HFFc6 (cell line): ENCODE results near the gene FRS2. TPM values are rescaled to one million over a fixed set of nuclear protein-coding genes. Genes with fewer than 3 reads are reported as not detected.
"Not testable (repeated sequence)": the region's sequence is repeated elsewhere in the genome, so short reads cannot be mapped to it uniquely, and the experiment has no call there.

Experiments
- DNase-seq: peaks from one replicate; pipeline ENCODE4 v3.0.0-alpha.2; 2018
- H3K27ac Mint-ChIP-seq: 2 replicates; pipeline ENCODE4 v1.8.0; 2020; ENCODE audit warnings: mild to moderate bottlenecking, mixed read lengths
- H3K27me3 Mint-ChIP-seq: 2 replicates; pipeline ENCODE4 v1.8.0; 2021; ENCODE audit warnings: mild to moderate bottlenecking, moderate library complexity, mixed read lengths; ENCODE audit not compliant: insufficient read depth
- H3K36me3 Mint-ChIP-seq: 2 replicates; pipeline ENCODE4 v1.8.0; 2021; ENCODE audit warnings: low read depth, mixed read lengths
- H3K4me1 Mint-ChIP-seq: 2 replicates; pipeline ENCODE4 v1.8.0; 2020; ENCODE audit warnings: low read depth, mixed read lengths
- H3K4me3 Mint-ChIP-seq: 2 replicates; pipeline ENCODE4 v1.8.0; 2020; ENCODE audit warnings: mild to moderate bottlenecking, moderate library complexity, mixed read lengths
- H3K9me3 Mint-ChIP-seq: 2 replicates; pipeline ENCODE4 v1.8.0; 2020; ENCODE audit warnings: mild to moderate bottlenecking, mixed read lengths
- total RNA-seq, 6 experiments: library from RNA; stranded (reverse); fragmentation: NEBNext Ultra II Directional; extraction: Animal tissue kit (Norgen Biotek cat#: 25700); gene quantifications; 2 replicates in 1 of 6; 3 replicates in 5 of 6; pipeline ENCODE4 v1.2.3, GENCODE V29; 2021
- TF ChIP-seq, protein P1 (sequence below): fragments of 200-600 bp; sonication (generic); IDR thresholded peaks from 2 replicates; pipeline ENCODE4 v1.5.0; 2021; ENCODE audit warnings: antibody characterized with exemption, mild to moderate bottlenecking

FRS2 gene
- total RNA-seq, 6 experiments from 2014 or later, result 26.5 to 35.8 (median 31.1) TPM

DNA sequence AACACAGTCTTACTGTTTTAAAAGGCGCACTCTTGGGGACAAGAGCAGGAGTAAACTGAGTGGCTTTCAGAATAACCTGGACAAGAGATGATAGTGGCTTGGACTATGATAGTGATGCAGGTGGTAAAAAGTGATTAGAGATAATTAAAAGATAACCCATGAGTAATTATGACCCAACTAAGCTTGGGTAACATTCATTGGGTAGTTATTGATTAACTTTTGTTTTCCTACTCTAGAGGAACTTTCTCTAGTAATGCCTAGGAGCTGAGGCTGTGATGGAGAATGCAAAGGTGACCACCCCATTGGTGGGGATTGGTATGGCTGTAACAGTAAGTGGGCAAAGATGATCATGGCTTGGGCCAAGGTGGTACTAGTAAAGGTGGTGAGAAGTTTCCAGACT, 22.3 kb upstream of the FRS2 start:
- Mint-ChIP-seq H3K4me3 (no peak overlapping the region), H3K36me3 (no peaks in the 10 kb centered on the region), H3K27me3 (no peaks in the 10 kb centered on the region; the same call in 1 of the 2 replicates), H3K9me3 (no peaks in the 10 kb centered on the region), H3K4me1 (peaks cover 3% of the 10 kb centered on the region; the same call in 1 of the 2 replicates), H3K27ac (no peak overlapping the region)
- TF ChIP-seq, protein P1, sequence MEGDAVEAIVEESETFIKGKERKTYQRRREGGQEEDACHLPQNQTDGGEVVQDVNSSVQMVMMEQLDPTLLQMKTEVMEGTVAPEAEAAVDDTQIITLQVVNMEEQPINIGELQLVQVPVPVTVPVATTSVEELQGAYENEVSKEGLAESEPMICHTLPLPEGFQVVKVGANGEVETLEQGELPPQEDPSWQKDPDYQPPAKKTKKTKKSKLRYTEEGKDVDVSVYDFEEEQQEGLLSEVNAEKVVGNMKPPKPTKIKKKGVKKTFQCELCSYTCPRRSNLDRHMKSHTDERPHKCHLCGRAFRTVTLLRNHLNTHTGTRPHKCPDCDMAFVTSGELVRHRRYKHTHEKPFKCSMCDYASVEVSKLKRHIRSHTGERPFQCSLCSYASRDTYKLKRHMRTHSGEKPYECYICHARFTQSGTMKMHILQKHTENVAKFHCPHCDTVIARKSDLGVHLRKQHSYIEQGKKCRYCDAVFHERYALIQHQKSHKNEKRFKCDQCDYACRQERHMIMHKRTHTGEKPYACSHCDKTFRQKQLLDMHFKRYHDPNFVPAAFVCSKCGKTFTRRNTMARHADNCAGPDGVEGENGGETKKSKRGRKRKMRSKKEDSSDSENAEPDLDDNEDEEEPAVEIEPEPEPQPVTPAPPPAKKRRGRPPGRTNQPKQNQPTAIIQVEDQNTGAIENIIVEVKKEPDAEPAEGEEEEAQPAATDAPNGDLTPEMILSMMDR, result no peak
- DNase-seq, result no peak

DNA sequence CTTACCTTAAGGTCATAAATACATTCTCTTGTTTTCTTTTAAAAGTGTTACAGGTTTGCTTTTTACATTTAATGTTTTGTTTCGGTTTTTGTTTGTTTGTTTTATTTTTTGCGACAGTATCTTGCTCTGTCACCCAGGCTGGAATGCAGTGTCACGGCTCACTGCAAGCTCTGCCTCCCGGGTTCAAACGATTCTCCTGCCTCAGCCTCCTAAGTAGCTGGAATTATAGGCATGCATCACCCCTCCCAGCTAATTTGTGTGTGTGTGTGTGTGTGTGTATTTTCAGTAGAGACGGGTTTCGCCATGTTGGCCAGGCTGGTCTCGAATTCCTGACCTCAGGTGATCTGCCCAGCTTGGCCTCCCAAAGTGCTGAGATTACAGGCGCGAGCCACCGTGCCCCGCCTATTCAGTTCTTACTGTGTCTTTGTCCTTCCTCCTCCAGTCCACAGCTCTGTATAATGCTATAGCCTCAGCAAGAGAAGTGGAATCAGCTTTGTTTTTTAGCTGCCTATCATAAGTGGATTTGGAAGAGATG, 17.5 kb upstream of the FRS2 start:
- not testable (repeated sequence) for H3K4me1 Mint-ChIP-seq, DNase-seq, H3K27me3 Mint-ChIP-seq, H3K36me3 Mint-ChIP-seq, H3K4me3 Mint-ChIP-seq, H3K9me3 Mint-ChIP-seq, H3K27ac Mint-ChIP-seq

DNA sequence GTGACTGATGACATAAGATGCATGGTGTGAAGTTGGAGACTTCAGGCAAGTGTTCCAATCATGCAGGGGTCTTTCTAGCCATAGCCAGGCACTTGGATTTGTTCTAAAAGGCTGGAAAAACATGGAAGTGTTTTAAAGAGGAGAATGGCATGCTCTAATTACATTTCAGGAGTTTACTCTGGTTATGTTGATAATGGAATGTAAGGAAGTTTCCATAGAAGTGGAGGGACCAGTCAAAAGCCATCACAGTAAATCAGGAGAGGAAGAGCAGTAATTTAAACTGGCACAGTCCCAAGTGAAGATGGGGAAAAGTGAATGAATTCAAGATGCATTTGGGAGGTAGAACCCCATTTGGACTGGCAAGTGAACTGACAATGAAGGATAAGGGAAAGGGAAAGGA, 13.9 kb upstream of the FRS2 start:
- H3K27ac Mint-ChIP-seq, result no peak overlapping the region
- H3K4me1 Mint-ChIP-seq, result no peaks in the 10 kb centered on the region
- no peak overlapping the region for H3K4me3 Mint-ChIP-seq
- no peak for DNase-seq
- no peaks in the 10 kb centered on the region for H3K9me3 Mint-ChIP-seq
- TF ChIP-seq, protein P1, result no peak
- H3K36me3 Mint-ChIP-seq, result no peaks in the 10 kb centered on the region
- H3K27me3 Mint-ChIP-seq, result peaks cover 3% of the 10 kb centered on the region

DNA sequence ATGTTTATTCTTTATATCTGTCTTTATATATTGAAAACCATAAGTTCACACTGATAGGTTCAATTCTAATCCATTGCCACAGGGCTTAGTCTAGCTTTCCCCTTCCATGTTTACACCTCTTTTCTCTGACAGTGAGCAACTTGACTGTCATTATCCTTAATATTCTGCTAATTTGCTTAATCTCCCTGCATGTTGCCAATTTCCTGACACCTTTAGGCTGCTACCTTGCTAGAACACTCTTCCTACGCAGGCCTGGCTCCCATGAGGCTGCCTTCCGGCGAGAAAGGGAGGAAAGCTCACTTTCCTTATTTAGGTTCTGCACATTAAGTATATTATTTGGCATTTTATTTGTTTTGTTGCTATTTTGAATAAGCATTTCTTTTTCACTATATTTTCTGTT, 12.8 kb upstream of the FRS2 start:
- H3K36me3 Mint-ChIP-seq, result no peaks in the 10 kb centered on the region
- TF ChIP-seq, protein P1, result no peak
- DNase-seq, result no peak
- H3K27ac Mint-ChIP-seq, result no peak overlapping the region
- peaks cover 5% of the 10 kb centered on the region for H3K27me3 Mint-ChIP-seq
- no peaks in the 10 kb centered on the region for H3K4me1 Mint-ChIP-seq
- no peak overlapping the region for H3K4me3 Mint-ChIP-seq
- no peaks in the 10 kb centered on the region for H3K9me3 Mint-ChIP-seq

DNA sequence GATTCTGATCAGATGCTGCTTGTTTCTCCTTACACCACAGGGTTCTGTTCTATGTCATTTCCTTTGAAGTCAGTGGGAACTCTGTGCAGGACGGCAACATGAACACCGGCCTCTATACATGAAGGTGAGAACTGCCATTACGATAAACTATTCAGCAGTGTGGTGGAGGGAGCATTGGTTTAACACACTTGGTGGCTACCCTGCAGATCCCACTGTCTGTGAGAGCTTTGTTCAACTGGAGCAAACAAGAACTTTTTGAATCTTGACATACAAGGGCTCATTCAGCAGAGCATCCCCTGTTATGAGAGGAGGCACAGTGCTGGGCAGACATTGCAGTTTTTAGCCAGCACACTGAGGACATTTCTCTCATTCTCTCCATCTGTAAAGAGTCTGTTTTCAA, 10.7 kb upstream of the FRS2 start:
- H3K4me1 Mint-ChIP-seq, result no peaks in the 10 kb centered on the region
- H3K4me3 Mint-ChIP-seq, result no peak overlapping the region
- no peak for DNase-seq
- TF ChIP-seq, protein P1, result no peak
- H3K27me3 Mint-ChIP-seq, result peaks cover 5% of the 10 kb centered on the region
- no peaks in the 10 kb centered on the region for H3K9me3 Mint-ChIP-seq
- H3K36me3 Mint-ChIP-seq, result no peaks in the 10 kb centered on the region
- no peak overlapping the region for H3K27ac Mint-ChIP-seq

DNA sequence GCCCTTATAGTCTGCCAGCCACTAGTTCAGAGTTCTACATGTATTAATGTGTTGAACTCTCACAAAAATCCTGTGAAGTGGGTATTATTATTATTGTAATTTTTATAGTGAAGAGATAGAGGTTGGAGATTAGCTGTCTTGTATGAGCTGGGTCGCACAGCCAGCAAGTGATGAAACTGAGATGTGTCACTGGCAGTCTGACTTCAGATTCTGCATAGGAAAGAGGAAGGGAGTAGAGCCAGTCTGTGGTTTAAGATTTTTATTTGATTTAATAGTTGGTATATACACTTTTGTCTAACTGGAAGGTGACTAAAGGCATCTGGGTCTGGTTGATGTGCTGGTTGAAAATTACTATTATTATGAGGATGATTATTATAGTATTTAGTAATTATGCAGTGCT, 5.8 kb upstream of the FRS2 start:
- TF ChIP-seq, protein P1, result no peak
- Mint-ChIP-seq H3K9me3 (no peaks in the 10 kb centered on the region), H3K4me1 (peaks cover 27% of the 10 kb centered on the region), H3K27me3 (peaks cover 16% of the 10 kb centered on the region), H3K27ac (no peak overlapping the region), H3K4me3 (no peak overlapping the region), H3K36me3 (no peaks in the 10 kb centered on the region)
- DNase-seq, result no peak
